ENCODE results near the gene TPST1. TPM values are rescaled to one million over a fixed set of nuclear protein-coding genes. Genes with fewer than 3 reads are reported as not detected.
"Not testable (repeated sequence)": the region's sequence is repeated elsewhere in the genome, so short reads cannot be mapped to it uniquely, and the experiment has no call there.

Gene TPST1
- total RNA-seq, 1 donor from 2014 or later, result 63.3 TPM

DNA sequence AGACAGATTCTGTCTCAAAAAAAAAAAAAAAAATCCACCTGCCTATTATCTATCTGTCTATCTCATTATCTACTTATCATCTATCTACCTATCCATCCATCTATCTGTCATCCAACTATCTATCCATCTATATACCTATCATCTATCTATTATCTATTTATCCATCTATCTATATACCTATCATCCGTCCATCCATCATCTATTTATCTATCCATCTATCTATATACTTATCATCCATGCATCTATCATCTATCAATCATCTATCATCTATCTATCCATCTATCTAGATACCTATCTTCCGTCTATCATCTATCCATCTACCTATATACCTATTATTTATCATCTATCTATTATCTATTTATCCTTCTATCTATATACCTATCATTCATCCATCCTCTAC lies 16.5 kb upstream of the TPST1 start:
- DNase-seq, result no peak

DNA sequence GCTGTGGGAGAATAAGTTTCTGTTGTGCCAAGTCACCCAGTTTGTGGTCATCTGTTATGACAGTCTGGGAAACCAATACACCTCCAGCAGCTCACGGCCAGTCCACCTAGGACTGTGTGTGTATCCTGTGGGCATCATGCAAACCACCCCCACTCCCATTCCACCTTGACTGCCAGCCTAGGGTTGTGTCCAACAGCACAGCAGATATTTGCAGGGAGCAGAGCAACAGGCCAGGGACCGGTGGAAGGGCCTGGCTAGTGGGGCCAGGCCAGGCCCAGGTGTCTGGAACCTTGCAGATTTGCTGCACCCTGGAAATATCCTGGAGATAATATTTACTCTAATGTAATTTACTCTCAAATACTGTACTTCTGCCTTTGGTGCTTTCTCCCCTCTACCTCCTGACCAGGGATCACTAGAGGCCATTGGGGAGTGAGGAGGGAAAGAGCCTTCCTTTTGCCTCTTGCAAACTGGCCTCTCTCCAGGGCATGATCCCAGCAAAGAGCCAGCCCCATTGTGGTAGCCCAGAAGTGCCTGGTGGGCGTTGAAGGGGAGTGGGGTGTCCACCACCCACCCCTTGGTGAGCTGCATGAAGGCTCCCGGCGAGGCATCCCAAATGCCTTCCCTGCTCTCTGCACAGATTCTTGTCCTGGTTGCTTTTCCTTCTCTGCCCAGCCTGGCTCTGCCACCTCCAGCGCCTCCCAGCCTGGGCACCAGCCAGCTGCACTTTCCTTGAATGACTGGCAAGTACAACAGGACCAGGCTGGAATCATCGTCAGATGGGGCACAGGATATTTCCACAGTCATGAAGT lies 15.2 kb upstream of the TPST1 start:
- no peak for DNase-seq

DNA sequence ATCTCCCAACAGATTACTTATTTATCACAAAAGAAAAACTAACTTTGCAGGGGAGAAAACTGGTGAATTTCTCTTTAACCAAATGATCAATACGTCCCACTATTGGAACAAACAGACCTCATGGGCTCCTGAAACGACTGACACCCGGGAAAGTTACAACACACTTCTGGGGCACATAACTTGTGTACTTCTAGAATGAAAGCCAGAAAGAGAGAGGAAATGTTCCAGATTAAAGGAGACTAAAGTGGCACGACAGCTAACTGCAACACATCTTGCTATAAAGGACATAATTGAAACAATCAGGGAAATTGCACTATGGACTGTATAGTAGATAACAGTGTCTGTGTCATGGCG lies 14.7 kb upstream of the TPST1 start:
- DNase-seq, result peak; percentile 44

DNA sequence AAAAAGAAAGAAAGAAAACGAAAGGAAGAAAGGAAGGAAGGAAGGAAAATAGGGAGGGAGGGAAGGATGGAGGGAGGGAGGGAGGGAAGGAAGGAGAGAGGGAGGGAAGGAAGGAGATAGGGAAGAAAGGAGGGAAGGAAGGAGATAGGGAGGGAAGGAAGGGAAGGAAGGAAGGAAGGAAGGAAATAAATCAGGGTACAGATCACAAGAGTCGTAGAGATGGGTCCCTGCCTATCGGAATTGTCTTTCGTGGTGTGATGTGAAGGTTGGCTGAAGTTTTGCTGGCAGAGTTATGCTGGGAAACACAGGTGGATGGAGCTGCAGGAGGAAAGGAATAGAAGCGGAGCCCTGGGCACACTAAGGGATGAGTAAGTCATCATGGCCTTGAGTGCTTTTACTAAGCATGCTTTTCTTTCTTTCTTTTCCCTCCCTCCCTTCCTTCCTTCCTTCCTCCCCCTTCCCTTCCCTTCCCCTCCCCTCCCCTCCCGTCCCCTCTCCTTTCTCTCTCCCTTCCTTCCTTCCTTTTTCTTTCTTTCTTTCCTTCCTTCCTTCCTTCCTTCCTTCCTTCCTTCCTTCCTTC lies 11.9 kb upstream of the TPST1 start:
- DNase-seq, result no peak

DNA sequence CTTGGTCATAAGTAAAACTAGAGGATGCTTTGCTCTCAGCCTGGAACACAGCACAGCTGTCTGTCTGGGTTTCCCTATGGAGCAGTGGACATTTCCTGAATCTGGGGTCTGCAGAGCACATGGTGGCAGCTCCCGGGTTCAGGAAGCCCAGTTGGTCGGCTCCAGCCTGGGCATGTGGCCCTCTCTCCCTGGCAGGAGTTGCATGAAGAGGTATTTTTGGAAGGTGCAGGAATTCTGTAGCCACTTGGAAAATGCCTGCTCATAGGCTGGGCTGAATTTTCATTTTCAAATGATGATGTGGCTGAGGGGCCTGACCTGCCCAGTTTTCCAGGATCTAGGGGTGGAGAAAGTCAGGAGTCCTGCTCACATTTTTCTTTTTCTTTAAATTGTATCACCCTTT lies 6.7 kb upstream of the TPST1 start:
- no peak for DNase-seq

DNA sequence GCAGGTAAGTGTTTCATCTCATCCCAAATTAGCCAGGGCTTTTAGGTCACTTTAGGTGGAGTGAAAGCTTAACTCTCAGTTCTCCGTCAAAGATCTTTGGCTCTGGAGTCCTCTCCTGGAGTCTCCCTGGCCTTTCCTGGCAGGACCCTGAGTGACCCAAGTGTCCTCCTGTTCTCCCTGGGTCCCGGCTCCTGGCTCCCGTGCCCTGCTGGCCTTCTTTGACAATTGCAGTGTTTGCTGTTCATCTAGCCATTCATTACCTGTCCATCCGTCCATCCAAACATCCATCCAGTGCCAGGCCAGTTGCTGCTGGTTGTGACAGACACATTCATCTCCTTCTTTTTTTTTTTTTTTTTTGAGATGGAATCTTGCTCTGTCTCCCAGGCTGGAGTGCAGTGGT lies 6.2 kb upstream of the TPST1 start:
- DNase-seq, result no peak

DNA sequence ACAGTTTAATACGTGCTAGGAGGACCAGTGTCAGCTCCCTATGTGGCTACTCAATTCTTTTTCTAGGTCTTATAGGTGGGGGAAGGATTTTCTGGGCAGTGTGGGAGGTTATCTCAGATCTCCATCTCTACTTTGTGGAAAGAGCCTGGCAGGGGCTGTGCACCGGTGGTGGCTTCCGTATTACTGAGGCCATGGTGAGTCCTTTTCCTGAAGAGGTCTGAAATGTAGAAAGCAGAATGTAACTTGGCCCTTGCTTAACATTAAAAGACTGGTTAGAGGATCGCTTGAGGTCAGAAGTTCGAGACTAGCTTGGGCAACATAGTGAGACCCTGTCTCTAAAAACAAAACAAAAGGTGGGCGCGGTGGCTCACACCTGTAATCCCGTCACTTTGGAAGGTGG lies 2.7 kb upstream of the TPST1 start:
- DNase-seq, result no peak

DNA sequence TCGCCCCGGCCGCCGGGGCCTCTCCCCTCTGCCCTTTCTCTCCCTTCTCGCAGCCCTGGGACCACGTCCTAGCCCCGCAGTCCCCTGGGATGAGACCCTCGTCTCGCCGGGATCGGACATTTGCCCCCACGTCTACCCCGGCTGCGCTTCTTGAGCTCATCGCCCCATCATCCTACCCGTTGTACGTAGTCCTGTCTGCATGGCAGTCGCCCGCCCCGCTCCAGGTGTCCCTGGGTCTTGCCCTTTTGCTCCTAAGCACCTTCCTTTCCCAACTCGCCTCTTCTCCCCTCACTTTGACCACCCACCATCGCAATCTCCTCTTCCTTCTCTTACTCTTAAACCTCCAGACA lies 582 bp downstream of the TPST1 start:
- no peak for DNase-seq

DNA sequence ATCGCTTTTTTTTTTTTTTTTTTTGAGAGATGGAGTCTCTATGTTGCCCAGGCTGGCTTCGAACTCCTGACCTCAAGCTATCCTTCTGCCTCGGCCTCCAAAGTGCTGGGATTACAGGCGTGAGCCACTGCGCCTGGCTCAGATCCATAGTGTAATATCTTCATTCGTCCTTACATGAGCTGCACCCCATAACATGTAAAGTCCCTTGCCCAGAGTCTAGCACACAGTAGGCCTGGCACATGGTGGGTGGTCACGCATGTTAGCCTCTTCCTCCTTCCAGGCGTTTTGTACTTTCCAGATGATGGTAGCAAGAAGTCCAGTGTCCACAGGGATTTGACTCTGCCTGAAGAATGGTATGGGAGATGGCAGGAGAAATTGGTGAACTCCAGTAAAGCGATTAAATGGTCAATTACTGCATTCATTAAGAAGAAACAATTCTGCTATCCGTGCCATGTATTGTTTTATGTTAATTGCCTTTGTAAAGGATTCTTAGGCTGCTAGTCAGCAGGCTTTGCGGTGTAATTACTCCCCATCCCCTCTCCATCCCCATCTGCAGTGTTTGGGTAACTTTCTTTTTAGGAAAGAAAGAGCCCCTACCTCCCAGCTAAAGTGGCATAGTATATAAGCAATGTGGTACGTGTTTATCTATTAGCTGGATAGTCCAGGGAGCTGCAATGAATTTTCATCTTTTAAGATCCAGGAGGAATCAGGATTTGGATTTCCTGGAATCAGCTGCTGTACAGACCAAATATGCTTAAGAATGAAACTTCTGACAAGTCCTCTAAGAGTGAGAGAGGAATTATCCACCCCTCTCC lies 1.2 kb downstream of the TPST1 start:
- peak; percentile 42 for DNase-seq

DNA sequence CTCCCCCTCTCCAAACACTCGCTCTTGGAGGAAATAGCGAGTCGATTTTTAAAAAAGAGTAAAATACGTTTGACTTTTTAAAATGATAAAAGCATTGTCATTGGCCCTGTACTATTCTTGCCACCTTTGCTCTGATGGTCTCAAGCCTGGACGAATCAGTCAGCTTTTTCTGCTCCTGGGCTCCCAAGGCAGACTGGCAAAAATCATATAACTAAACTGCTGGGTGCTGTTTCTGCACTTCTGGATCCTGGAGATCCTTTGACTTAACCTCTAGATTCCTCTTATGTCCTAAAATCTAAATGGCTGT lies 1.8 kb downstream of the TPST1 start:
- DNase-seq, result no peak

DNA sequence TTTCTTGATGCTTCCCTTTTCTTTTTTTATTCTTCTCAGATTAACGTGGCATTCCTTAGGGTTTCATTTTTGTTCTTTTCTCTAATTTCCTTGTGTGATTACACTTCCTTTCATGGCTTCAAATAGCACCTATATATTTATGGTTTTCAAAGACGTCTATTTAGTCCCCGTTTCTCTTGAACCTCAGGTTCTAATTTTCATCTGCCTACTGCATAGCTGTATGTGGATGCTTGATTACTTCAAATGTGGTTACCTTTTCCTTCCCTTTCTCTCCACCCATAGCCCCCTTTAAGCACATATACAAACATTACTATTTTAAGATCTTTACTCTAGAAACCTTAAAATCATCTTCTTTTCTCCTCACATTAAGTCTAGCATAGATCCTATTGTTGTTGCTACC lies 2.4 kb downstream of the TPST1 start:
- no peak for DNase-seq

DNA sequence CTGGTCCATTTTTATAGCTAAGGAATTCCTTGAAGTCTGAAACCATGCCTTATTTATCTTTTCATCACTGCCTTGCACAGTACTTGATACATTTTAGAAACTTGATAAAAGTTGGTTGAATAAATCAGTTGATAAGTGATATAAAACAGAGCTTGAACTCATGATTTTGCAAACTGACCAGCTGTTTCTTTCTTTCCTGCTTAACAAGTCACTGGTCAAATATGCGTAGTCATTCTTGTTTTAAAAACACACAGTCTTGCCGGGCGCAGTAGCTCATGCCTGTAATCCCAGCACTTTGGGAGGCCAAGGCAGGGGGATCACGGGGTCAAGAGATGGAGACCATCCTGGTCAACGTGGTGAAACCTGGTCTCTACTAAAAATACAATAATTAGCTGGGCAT lies 6.3 kb downstream of the TPST1 start:
- no peak for DNase-seq

DNA sequence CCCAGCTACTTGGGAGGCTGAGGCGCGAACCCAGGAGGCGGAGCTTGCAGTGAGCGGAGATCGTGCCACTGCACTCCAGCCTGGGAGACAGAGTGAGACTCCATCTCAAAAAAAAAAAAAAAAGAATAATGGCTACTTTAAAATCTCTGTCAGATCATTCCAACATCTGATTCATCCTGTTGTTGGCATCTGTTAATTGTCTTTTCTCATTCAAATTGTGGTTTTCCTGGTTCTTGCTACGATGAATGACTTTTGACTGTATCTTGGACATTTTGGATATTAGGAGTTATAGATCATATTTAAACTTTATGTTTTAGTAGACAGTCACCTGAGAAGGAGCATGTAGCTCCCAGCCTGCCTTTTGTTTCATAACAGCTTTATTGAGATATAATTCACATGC lies 8.5 kb downstream of the TPST1 start:
- no peak for DNase-seq

DNA sequence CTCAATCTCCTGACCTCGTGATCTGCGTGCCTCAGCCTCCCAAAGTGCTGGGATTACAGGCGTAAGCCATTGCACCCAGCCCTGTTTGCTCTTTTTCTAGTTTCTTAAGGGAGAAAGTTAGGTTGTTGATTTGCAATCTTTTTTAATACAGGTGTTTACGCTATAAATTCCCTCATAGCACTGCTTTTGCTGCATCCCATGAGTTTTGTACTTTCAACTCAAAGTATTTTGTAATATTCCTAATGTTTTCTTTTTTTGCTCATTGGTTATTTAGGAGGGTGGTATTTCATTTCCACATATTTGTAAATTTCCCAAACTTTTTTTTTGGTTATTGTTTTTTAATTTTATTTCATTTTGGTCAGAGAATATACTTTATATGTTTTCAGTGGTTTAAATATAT lies 11.6 kb downstream of the TPST1 start:
- DNase-seq, result no peak

DNA sequence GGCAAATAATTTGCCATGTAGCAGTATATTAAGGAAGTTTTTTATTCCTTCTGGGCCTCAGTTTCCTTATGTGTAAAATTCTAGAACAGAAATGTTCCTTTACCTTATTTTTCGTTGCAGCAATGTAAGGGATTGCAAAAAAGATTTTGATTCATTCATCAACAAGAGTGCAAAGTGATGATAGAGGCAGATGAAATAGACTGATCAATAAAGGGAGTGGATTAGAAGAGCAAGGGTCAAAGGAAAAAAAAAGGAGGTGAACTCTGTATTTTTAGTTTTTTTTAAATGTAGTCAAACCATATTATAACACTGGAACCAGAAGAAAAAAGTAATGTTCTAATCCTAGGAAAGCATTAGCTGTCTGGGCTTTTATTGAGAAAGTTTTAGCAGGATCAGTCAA lies 14.7 kb downstream of the TPST1 start:
- DNase-seq, result no peak

DNA sequence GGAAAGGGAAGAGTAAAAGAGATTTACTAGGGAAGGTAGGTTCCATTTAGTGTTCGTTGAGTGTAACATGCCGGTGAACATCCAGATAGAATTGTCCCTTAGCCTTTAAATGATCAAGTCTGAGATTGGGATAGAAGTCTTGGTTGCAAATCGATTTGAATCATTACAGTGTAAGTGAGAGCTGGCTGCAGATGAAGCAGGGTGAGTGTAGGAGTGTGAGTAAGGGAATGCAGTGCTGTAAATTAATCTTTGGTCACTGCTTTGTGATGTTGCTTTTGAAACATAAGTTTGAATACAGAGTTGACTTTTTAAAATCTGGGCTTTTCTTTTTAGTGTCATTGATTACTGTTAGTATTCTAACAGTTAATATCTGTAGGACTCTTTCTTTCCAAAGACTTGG lies 16.3 kb downstream of the TPST1 start:
- DNase-seq, result no peak

DNA sequence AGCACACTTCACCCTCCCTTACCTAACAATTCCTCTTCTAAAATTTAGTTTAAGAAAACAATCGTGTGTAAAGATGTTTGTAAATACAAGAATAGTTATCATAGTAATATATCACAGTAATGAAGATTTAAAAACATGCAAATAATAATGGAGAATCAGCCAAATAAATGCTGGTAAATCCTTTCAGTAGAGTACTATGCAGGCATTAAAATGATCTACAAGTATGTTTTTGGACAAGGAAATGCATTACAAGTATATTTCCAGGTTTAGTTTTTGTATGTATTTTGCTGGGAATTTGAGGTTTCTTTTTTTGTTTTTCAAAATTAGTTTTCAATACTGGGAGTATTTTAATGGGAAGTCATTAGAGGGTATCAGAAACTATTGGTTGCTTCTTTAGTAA lies 22.7 kb downstream of the TPST1 start:
- DNase-seq, result no peak

DNA sequence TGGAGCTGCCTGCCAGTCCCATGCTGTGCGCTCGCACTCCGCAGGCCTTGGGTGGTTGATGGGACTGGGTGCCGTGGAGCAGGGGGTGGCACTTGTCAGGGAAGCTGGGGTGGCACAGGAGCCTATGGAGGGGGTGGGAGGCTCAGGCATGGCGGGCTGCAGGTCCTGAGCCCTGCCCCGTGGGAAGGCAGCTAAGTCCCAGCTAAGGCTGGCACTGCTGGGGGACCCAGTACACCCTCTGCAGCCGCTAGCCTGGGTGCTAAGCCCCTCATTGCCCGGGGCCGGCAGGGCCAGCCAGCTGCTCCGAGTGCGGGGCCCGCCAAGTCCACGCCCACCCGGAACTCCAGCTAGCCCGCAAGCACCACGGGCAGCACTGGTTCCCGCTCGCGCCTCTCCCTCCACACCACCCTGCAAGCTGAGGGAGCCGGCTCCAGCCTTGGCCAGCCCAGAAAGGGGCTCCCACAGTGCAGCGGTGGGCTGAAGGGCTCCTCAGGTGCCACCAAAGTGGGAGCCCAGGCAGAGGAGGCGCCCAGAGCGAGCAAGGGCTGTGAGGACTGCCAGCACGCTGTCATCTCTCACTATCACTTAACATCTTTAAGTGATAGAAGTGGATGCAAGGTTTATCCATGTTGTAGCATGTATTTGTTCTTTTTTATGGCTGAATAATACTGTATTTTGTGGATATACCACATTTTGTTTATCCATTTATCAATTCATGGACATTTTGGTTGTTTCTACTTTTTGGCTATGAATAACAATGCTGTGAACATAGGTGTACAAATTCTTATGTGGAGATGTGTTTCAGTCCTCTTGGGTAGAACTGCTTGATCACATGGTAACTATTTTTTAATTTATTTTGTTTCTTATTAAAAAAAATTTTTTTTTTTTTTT lies 26.4 kb downstream of the TPST1 start:
- DNase-seq, result not testable (repeated sequence)

DNA sequence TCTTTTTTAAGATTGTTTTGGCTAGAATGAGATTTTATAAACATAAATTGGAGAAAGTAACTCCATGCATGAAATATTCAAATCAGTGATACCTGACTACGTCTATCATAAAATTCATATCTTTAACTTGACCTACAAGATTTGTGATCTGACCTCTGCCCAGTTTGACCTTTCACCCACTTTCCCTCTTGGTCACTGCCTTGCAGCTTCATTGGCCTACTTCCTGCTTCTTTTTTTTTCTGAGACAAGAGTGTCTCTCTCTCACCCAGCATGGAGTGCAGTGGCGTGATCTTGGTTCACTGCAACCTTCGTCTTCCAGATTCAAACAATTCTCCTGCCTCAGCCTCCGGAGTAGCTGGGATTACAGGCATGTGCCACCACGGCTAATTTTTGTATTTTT lies 28.5 kb downstream of the TPST1 start:
- DNase-seq, result no peak

DNA sequence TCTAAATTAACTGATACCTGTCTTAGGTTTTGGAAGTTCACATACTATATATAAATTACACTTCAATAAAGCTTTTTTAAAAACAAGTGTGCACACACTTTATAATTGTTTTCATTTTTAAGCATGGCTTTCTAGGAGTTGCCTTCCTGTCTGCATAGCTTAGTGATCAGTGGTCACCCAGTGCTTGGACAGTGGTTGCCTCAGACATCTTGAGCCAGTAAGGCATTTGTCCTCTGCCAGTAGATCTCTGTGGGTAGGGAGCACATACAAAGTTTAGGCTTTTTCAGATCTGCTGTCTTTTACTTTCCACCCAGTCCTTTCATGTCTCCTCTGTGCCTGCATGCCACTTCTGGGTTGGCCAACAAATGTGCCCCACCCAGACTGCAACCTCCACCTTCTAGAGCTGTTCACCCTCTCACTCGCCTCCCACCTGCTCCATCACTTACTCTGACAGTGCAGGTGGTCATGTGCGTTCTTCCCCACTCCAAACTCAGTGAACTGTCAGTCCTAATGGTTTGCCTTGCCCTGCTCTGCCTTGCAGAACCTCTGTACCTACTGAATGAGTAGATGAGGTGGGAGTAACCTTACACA lies 31.7 kb downstream of the TPST1 start:
- DNase-seq, result no peak

DNA sequence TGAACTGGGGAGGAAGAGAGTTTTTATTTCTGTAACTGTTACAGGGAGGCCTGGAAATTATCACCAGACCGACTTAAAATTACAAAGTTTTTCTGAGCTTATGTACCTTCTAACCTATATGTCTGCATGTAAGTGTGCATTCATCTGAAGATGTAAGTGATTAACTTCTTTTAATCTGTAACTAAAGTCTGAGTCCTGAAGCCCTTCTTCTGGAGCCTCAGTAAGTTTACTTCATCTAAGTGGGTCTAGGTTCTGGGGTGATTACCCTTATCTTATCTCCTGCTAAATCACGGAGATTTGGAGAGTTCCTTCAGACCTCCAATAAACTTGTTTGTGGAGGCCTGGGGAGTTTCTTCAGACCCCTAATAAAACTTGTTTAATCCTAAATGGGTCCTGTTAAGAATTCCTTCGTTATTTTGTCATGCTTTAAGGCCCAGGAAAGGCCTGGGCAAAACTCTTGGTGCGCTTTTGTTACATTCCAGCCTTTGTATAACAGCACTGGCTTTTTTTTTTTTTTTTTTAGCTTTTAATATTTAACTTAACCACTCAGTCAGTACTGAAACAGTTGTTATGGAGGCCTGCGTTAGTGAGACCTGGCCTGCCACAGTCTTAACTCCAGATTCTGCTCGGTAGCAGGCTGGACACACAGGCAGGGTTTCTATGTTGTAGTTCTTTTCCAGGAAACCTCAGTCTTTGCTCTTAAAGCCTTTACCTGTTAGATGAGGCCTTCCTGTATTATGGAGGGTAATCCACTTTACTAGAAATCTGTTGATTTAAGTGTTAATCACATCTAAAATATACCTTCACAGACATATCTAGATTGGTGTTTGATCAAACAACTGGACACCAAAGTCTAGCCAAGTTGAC lies 33.0 kb downstream of the TPST1 start:
- no peak for DNase-seq

All from skin of body (tissue), 2 donors.